H7 (cell line): Measurements from ENCODE around the gene LRRFIP1. TPM values are rescaled to one million over a fixed set of nuclear protein-coding genes. Genes with fewer than 3 reads are reported as not detected.

Experiments
- DNase-seq: peaks from one replicate; pipeline ENCODE4 v3.0.0; 2012
- H3K27me3 ChIP-seq: 2 replicates; pipeline ENCODE4 v1.6.0; 2011; ENCODE audit warnings: mild to moderate bottlenecking, low read length; ENCODE audit not compliant: control insufficient read depth, insufficient read depth
- H3K36me3 ChIP-seq: replicated peaks from 2 replicates; pipeline ENCODE4 v1.5.1; 2011; ENCODE audit warnings: low read length; ENCODE audit not compliant: control insufficient read depth, insufficient read depth
- H3K4me3 ChIP-seq: 2 replicates; pipeline ENCODE4 v1.5.1; 2011; ENCODE audit warnings: low read depth, mild to moderate bottlenecking, control low read depth, low read length, moderate library complexity; ENCODE audit not compliant: insufficient read depth
- total RNA-seq: library from RNA; depleted of rRNA; stranded (reverse); fragments of >200 nt; shearing (Covaris generic); gene quantifications from 2 replicates; pipeline ENCODE4 v1.2.3, GENCODE V29; 2014; rRNA removed

Gene LRRFIP1
- total RNA-seq, 1 experiment from 2014 or later = 49.9 TPM

DNA sequence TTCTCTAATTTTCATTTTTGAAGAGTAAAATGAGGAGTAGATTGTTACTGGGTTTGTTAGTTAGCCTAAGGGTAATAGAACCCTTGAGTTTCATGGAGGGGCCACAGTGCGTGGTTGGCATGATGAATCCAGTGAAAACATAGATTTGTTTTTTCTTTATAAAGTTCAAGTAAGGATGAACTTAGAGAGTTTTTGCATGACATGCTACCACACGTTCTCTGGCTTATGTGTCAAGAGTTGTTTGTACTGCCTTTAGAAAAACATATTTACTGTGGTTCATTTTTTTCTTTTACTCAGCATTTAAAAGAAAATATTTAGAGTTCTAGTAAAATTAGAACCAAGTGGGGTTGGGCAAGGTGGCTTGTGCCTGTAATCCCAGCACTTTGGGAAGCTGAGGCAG lies 193.0 kb downstream of the LRRFIP1 start:
- Histone ChIP-seq H3K27me3 (no peaks in the 10 kb centered on the region), H3K36me3 (no peaks in the 10 kb centered on the region), H3K4me3 (no peak overlapping the region)
- DNase-seq = no peak

DNA sequence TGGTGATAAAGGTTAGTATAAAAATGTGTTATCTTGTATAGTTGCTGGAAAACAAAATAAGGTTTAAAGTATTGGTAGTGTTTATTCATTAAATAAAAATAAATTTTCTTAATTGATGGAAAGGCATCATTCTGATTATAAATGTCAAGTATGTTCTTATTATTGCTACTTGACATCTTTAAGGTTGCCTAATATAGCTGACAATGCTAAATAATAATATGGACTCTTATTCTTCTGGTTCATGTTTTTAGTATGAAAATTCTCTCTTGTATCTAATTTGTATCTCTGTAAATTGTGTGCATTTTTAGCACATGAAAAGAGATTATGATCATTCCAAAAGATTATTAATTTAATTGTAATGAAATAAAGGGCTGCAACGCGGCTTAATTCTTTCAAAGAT lies 196.2 kb downstream of the LRRFIP1 start:
- H3K27me3 ChIP-seq = no peaks in the 10 kb centered on the region
- no peak for DNase-seq
- H3K36me3 ChIP-seq = no peaks in the 10 kb centered on the region
- no peak overlapping the region for H3K4me3 ChIP-seq

DNA sequence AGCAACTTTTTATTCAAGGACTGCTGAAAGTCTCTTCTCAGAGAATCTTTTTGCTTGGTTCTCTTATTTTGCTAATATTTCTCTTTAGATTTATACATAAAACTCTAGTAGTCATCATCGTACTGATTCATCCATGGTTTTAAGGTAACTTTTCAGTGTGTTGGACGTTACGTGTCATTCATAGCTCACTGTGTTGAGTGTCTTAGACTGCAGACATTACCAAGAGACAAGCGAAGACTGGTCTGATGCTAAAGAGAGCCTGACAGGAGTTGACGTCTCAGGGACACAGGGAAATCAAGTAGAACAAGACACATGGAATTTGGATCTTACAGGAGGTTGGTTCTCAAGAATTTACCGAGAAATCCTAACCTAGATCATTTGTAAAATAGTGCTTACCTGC lies 196.7 kb downstream of the LRRFIP1 start:
- Histone ChIP-seq H3K4me3 (no peak overlapping the region), H3K36me3 (no peaks in the 10 kb centered on the region), H3K27me3 (no peaks in the 10 kb centered on the region)
- DNase-seq = no peak

- Histone ChIP-seq H3K27me3 (no peaks in the 10 kb centered on the region), H3K36me3 (no peaks in the 10 kb centered on the region), H3K4me3 (no peak overlapping the region)
- DNase-seq = no peak
Observed at GRCh38 chr2:237827421-237827987, 200.1 kb downstream of the LRRFIP1 start.

Other genes starting within 250 kb of the LRRFIP1 start
- gene COL6A3, start 213.4 kb upstream of the LRRFIP1 start, total RNA-seq = 5.1 and 7.0 TPM in 2 replicates
- 1.1 and 6.1 TPM in 2 replicates for gene MLPH, start 140.3 kb upstream of the LRRFIP1 start, total RNA-seq
- gene PRLH, start 61.0 kb upstream of the LRRFIP1 start, total RNA-seq = not detected in 2 replicates
- gene RAB17, start 36.9 kb upstream of the LRRFIP1 start, total RNA-seq = 23.3 and 25.5 TPM in 2 replicates
- gene RBM44, start 171.2 kb downstream of the LRRFIP1 start, total RNA-seq = 0.94 and 1.6 TPM in 2 replicates
- 0.17 and 0.78 TPM in 2 replicates for gene RAMP1, start 232.0 kb downstream of the LRRFIP1 start, total RNA-seq